Progenitor cell of endocrine pancreas (in vitro differentiated cells): ENCODE results near the gene PHLDA2. TPM values are rescaled to one million over a fixed set of nuclear protein-coding genes. Genes with fewer than 3 reads are reported as not detected.
A peak's percentile ranks its signal among the peaks of the same experiment; 100 is the strongest.

Source experiments
- DNase-seq: peaks from one replicate; pipeline ENCODE4 v3.0.0; 2021; ENCODE audit warnings: low spot score; ENCODE audit not compliant: unreplicated experiment
- H3K27ac Mint-ChIP-seq: 2 replicates; pipeline ENCODE4 v1.8.0; 2021; ENCODE audit warnings: mild to moderate bottlenecking, moderate library complexity, mixed read lengths
- H3K27me3 Mint-ChIP-seq: 2 replicates; pipeline ENCODE4 v1.8.0; 2021; ENCODE audit warnings: mixed read lengths
- H3K36me3 Mint-ChIP-seq: 2 replicates; pipeline ENCODE4 v1.8.0; 2022; ENCODE audit warnings: mixed read lengths; ENCODE audit not compliant: insufficient read depth
- H3K4me1 Mint-ChIP-seq: 2 replicates; pipeline ENCODE4 v1.8.0; 2021; ENCODE audit warnings: low read depth, mixed read lengths
- H3K4me3 Mint-ChIP-seq: 2 replicates; pipeline ENCODE4 v1.8.0; 2021; ENCODE audit warnings: low read depth, mild to moderate bottlenecking, moderate library complexity, mixed read lengths
- H3K9me3 Mint-ChIP-seq: 2 replicates; pipeline ENCODE4 v1.8.0; 2021; ENCODE audit warnings: low read depth, mixed read lengths
- total RNA-seq: library from RNA; stranded (reverse); gene quantifications from 2 replicates; pipeline ENCODE4 v1.2.1, GENCODE V29; 2021
- TF ChIP-seq, protein P1 (sequence below): fragments of 200-600 bp; sonication (generic); IDR thresholded peaks from one replicate; pipeline ENCODE4 v1.5.0; 2021; ENCODE audit warnings: antibody characterized with exemption, mild to moderate bottlenecking; ENCODE audit not compliant: unreplicated experiment

PHLDA2 gene
- total RNA-seq, 1 donor from 2014 or later, result 1.2 TPM

DNA sequence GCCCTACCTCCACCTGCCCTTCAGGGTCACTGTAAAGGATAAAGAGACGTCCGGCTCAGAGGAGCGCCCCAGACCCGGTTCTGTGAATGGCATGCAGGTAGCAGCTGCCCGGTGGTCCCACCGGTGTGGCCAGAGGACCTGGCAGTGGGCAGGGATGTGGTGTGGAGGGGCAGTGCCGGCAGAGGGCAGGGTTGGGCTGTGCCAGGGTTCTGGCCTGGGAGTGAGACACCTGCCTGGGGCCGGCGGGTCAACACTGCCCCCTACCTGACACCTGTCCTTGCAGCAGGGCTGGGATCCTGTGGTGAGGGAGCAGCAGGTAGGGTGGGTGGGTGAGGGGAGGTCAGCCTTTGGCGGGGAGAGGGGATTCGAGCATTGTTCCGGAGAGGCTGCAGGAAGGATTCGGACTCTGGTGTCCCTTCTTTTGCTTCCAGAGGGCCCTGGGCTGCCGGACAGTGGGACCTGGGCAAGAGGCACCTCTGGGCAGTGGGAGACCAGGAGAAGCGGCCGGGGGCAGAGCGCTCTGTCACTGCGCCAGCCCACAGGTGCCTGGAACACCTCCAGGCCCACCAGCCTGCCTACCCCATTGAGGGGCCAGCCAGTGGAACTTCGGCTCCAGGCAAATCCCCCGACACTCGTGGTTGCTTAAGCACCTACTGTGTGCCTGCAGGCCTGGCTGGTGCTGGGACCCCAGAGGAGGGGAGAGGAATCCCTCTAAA, 1.6 kb upstream of the PHLDA2 start:
- peak; percentile 76 for DNase-seq
- TF ChIP-seq, protein P1, sequence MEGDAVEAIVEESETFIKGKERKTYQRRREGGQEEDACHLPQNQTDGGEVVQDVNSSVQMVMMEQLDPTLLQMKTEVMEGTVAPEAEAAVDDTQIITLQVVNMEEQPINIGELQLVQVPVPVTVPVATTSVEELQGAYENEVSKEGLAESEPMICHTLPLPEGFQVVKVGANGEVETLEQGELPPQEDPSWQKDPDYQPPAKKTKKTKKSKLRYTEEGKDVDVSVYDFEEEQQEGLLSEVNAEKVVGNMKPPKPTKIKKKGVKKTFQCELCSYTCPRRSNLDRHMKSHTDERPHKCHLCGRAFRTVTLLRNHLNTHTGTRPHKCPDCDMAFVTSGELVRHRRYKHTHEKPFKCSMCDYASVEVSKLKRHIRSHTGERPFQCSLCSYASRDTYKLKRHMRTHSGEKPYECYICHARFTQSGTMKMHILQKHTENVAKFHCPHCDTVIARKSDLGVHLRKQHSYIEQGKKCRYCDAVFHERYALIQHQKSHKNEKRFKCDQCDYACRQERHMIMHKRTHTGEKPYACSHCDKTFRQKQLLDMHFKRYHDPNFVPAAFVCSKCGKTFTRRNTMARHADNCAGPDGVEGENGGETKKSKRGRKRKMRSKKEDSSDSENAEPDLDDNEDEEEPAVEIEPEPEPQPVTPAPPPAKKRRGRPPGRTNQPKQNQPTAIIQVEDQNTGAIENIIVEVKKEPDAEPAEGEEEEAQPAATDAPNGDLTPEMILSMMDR, result peak; percentile 74
- Mint-ChIP-seq H3K9me3 (no peaks in the 10 kb centered on the region), H3K4me3 (peak overlapping the region; percentile 50), H3K27ac (peak overlapping the region; percentile 78), H3K36me3 (no peaks in the 10 kb centered on the region), H3K4me1 (peaks cover 8% of the 10 kb centered on the region), H3K27me3 (peaks cover 39% of the 10 kb centered on the region)

- no peak for DNase-seq
- peaks cover 8% of the 10 kb centered on the region for H3K4me1 Mint-ChIP-seq
- peak overlapping the region; percentile 50 for H3K4me3 Mint-ChIP-seq
- H3K36me3 Mint-ChIP-seq, result no peaks in the 10 kb centered on the region
- TF ChIP-seq, protein P1, result no peak
- no peaks in the 10 kb centered on the region for H3K9me3 Mint-ChIP-seq
- peaks cover 39% of the 10 kb centered on the region for H3K27me3 Mint-ChIP-seq
- H3K27ac Mint-ChIP-seq, result peak overlapping the region; percentile 78
These were observed 907 bp upstream of the PHLDA2 start for GRCh38 chr11:2929950-2930703.

GRCh38 chr11:2929531-2929949, 320 bp upstream of the PHLDA2 start:
- no peaks in the 10 kb centered on the region for H3K9me3 Mint-ChIP-seq
- no peaks in the 10 kb centered on the region for H3K36me3 Mint-ChIP-seq
- H3K4me3 Mint-ChIP-seq, result no peak overlapping the region
- H3K4me1 Mint-ChIP-seq, result peaks cover 8% of the 10 kb centered on the region
- TF ChIP-seq, protein P1, result no peak
- no peak overlapping the region for H3K27ac Mint-ChIP-seq
- H3K27me3 Mint-ChIP-seq, result peaks cover 36% of the 10 kb centered on the region
- DNase-seq, result no peak

GRCh38 chr11:2927851-2928604, 1.2 kb downstream of the PHLDA2 start:
- TF ChIP-seq, protein P1, result no peak
- Mint-ChIP-seq H3K27me3 (peaks cover 36% of the 10 kb centered on the region), H3K4me3 (peak overlapping the region; percentile 59), H3K36me3 (no peaks in the 10 kb centered on the region), H3K9me3 (no peaks in the 10 kb centered on the region), H3K27ac (no peak overlapping the region), H3K4me1 (peaks cover 8% of the 10 kb centered on the region)
- DNase-seq, result no peak

GRCh38 chr11:2927121-2927800, 2.0 kb downstream of the PHLDA2 start:
- no peak for DNase-seq
- TF ChIP-seq, protein P1, result no peak
- H3K4me3 Mint-ChIP-seq, result no peak overlapping the region
- H3K27ac Mint-ChIP-seq, result no peak overlapping the region
- no peaks in the 10 kb centered on the region for H3K9me3 Mint-ChIP-seq
- peaks cover 36% of the 10 kb centered on the region for H3K27me3 Mint-ChIP-seq
- no peaks in the 10 kb centered on the region for H3K36me3 Mint-ChIP-seq
- H3K4me1 Mint-ChIP-seq, result peaks cover 8% of the 10 kb centered on the region
